ENCODE results near the gene SMO. TPM values are rescaled to one million over a fixed set of nuclear protein-coding genes. Genes with fewer than 3 reads are reported as not detected.

SMO gene
- total RNA-seq, 4 donors from 2014 or later, result 13.8 to 34.5 (median 18.1) TPM

GRCh38 chr7:129231666-129232065 lies 43.2 kb downstream of the SMO start:
- DNase-seq (ENCODE audit: low spot score in 2 of 2), result no peak
- peaks cover 20% of the 10 kb centered on the region for H3K4me1 ChIP-seq

GRCh38 chr7:129238546-129238945 lies 50.1 kb downstream of the SMO start:
- no peak for TF ChIP-seq EP300 (IDR thresholded peaks at IDR 0.05)
- TF ChIP-seq POLR2AphosphoS5 (IDR thresholded peaks at IDR 0.05), result no peak
- TF ChIP-seq, protein P1, sequence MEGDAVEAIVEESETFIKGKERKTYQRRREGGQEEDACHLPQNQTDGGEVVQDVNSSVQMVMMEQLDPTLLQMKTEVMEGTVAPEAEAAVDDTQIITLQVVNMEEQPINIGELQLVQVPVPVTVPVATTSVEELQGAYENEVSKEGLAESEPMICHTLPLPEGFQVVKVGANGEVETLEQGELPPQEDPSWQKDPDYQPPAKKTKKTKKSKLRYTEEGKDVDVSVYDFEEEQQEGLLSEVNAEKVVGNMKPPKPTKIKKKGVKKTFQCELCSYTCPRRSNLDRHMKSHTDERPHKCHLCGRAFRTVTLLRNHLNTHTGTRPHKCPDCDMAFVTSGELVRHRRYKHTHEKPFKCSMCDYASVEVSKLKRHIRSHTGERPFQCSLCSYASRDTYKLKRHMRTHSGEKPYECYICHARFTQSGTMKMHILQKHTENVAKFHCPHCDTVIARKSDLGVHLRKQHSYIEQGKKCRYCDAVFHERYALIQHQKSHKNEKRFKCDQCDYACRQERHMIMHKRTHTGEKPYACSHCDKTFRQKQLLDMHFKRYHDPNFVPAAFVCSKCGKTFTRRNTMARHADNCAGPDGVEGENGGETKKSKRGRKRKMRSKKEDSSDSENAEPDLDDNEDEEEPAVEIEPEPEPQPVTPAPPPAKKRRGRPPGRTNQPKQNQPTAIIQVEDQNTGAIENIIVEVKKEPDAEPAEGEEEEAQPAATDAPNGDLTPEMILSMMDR (IDR thresholded peaks at IDR 0.05), result no peak
- TF ChIP-seq POLR2A (IDR thresholded peaks at IDR 0.05), result no peak
- Histone ChIP-seq H3K36me3 (no peaks in the 10 kb centered on the region), H3K27ac (no peak overlapping the region), H3K4me3 (no peak overlapping the region), H3K4me1 (peaks cover 4% of the 10 kb centered on the region), H3K27me3 (no peaks in the 10 kb centered on the region), H3K9me3 (no peaks in the 10 kb centered on the region)
- no peak for DNase-seq (ENCODE audit: low spot score in 2 of 2)
- WGBS, result 91% methylated on average over 8 of the region's 8 CpGs

More at GRCh38 chr7:129231666-129232065, 43.2 kb downstream of the SMO start:
- WGBS, result 87% methylated on average over 5 of the region's 5 CpGs
- Histone ChIP-seq H3K27me3 (no peaks in the 10 kb centered on the region), H3K9me3 (no peaks in the 10 kb centered on the region), H3K4me3 (no peak overlapping the region), H3K36me3 (no peaks in the 10 kb centered on the region), H3K27ac (no peak overlapping the region)
- TF ChIP-seq POLR2AphosphoS5 (IDR thresholded peaks at IDR 0.05) (no peak), EP300 (IDR thresholded peaks at IDR 0.05) (no peak), POLR2A (IDR thresholded peaks at IDR 0.05) (no peak)
- TF ChIP-seq, protein P1 (IDR thresholded peaks at IDR 0.05), result no peak

DNA sequence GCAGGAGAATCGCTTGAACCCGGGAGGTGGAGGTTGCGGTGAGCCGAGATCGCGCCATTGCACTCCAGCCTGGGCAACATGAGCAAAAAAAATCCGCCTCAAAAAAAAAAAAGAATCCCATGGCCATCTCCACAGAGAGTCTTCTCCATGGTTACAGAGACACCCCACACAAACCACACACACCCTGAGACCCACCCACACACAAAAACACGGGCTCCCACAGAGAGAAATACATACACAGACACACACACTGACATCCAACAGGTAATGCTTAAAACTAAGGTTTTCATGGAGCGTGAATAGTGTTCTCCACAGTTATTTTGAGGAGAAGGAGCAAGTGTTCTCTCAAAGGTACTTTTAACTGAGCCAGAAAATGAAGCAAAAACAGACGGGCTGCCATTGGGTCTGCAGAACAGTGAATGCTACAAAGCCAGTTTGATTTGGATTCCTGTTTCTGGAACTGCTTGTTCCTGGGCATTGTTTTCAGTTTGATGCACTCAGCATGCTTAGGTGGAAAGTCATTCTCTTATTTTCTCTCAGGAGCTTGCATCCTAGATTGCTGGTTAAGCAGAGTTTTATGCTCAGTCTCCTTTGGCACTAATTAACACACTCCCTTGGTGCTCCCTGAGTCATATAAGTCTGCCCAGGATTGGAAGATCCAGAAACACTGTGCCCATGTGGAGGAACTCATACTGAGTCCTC lies 51.8 kb downstream of the SMO start:
- TF ChIP-seq, protein P1 (IDR thresholded peaks at IDR 0.05), result no peak
- TF ChIP-seq EP300 (IDR thresholded peaks at IDR 0.05), result no peak
- TF ChIP-seq POLR2AphosphoS5 (IDR thresholded peaks at IDR 0.05), result no peak
- no peak for TF ChIP-seq POLR2A (IDR thresholded peaks at IDR 0.05)
- H3K4me1 ChIP-seq, result peaks cover 4% of the 10 kb centered on the region
- WGBS, result 90% methylated on average over 10 of the region's 10 CpGs
- no peak overlapping the region for H3K4me3 ChIP-seq
- H3K27ac ChIP-seq, result no peak overlapping the region
- no peaks in the 10 kb centered on the region for H3K36me3 ChIP-seq
- H3K27me3 ChIP-seq, result no peaks in the 10 kb centered on the region
- no peak for DNase-seq (ENCODE audit: low spot score in 2 of 2)
- no peaks in the 10 kb centered on the region for H3K9me3 ChIP-seq

GRCh38 chr7:129244220-129244619 lies 55.8 kb downstream of the SMO start:
- no peaks in the 10 kb centered on the region for H3K27me3 ChIP-seq

DNA sequence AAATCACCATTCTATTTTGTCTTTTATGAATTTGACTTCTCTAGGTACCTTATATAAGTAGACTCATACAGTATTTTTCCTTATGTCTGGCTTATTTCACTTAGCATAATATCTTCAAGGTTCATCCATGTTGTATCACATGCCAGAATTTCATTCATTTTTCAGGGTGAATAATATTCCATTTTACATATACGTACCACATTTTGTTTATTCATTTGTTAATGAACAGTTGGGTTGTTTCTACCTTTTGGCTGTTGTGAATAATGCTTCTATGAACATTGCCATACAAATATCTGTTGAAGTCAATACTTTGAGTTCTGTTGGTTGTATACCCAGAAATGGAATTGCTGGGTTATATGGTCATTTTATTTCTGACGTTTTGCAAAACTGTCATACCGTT lies 57.1 kb downstream of the SMO start:
- H3K9me3 ChIP-seq, result no peaks in the 10 kb centered on the region
- H3K4me3 ChIP-seq, result no peak overlapping the region
- no peaks in the 10 kb centered on the region for H3K27me3 ChIP-seq
- DNase-seq (ENCODE audit: low spot score in 2 of 2), result no peak
- TF ChIP-seq POLR2AphosphoS5 (IDR thresholded peaks at IDR 0.05), result no peak
- TF ChIP-seq, protein P1 (IDR thresholded peaks at IDR 0.05), result no peak
- TF ChIP-seq POLR2A (IDR thresholded peaks at IDR 0.05), result no peak
- no peak for TF ChIP-seq EP300 (IDR thresholded peaks at IDR 0.05)
- no peak overlapping the region for H3K27ac ChIP-seq
- no peaks in the 10 kb centered on the region for H3K36me3 ChIP-seq
- WGBS, result 62% methylated on average over 3 of the region's 3 CpGs
- peaks cover under 1% of the 10 kb centered on the region for H3K4me1 ChIP-seq

More at GRCh38 chr7:129244220-129244619, 55.8 kb downstream of the SMO start:
- H3K27ac ChIP-seq, result no peak overlapping the region
- H3K4me3 ChIP-seq, result no peak overlapping the region
- H3K36me3 ChIP-seq, result no peaks in the 10 kb centered on the region
- no peak for DNase-seq (ENCODE audit: low spot score in 2 of 2)
- TF ChIP-seq, protein P1 (IDR thresholded peaks at IDR 0.05), result no peak
- no peak for TF ChIP-seq EP300 (IDR thresholded peaks at IDR 0.05)
- WGBS, result 94% methylated on average over 1 of the region's 1 CpG
- no peaks in the 10 kb centered on the region for H3K9me3 ChIP-seq
- H3K4me1 ChIP-seq, result peaks cover 4% of the 10 kb centered on the region
